Right lobe of liver (tissue), 4 donors: ENCODE measurements around the gene CXorf66.

Experiments
- CTCF ChIP-seq, 4 donors: fragments of 200-600 bp in 3 of 4; fragments of 450-650 bp in 1 of 4; IDR thresholded peaks; one replicate each; pipeline versions ENCODE4 v1.5.1 to v1.8.0; 2016 to 2022; ENCODE audit warnings: antibody characterized with exemption in 4 of 4, mild to moderate bottlenecking in 2 of 4
- POLR2A ChIP-seq: fragments of 450-650 bp; IDR thresholded peaks from one replicate; pipeline ENCODE4 v1.6.1; 2017; ENCODE audit warnings: antibody characterized with exemption, mild to moderate bottlenecking
- donor health status: DM: no; HTN: no; CAD: no.
- donor health status: DM: no; HTN: no; CAD: no.
- donor health status: DM: no; HTN: yes; CAD: no.

- TF ChIP-seq POLR2A (no peak), CTCF (IDR thresholded peaks at IDR 0.05) (no peak)
These were observed 29.1 kb downstream of the CXorf66 start for GRCh38 chrX:139936259-139936658.
